T-cell (primary cell): Measurements from ENCODE around the gene TRIP6. TPM values are rescaled to one million over a fixed set of nuclear protein-coding genes. Genes with fewer than 3 reads are reported as not detected.
A peak's percentile ranks its signal among the peaks of the same experiment; 100 is the strongest.

ENCODE experiments used
- ATAC-seq, 4 experiments: fragments of 200-7000 bp in 3 of 4; fragments of 150-1000 bp in 1 of 4; cut with Tn5 transposase; replicated peaks in 1 of 4; 1 replicate in 3 of 4; 2 replicates in 1 of 4; pipeline ENCODE4 v1.10.0; 2021; ENCODE audit warnings: moderate library complexity in 3 of 4, mild to moderate bottlenecking in 2 of 4, moderate number of reproducible peaks in 1 of 4
- CTCF ChIA-PET, 2 donors: fragments of 300-600 bp; sonication (Branson Sonifier 250); formaldehyde crosslinking; loops; one replicate each; lab custom pipeline; 2022; ENCODE audit warnings: antibody characterized with exemption in 2 of 2; lab: Charles Lee
- POLR2A ChIA-PET, 2 donors: fragments of 300-600 bp; sonication (Branson Sonifier 250); formaldehyde crosslinking; loops; one replicate each; lab custom pipeline; 2022; ENCODE audit warnings: antibody characterized with exemption in 2 of 2; lab: Charles Lee
- DNase-seq, 35 experiments: peaks; one replicate each; pipeline versions ENCODE4 v3.0.0 to v3.0.0-alpha.2; 2013 to 2023
- H3K27ac ChIP-seq: one replicate; pipeline ENCODE4 v1.5.1; 2013; ENCODE audit warnings: low read length
- H3K27me3 ChIP-seq, 2 experiments: replicated peaks in 1 of 2; 1 replicate in 1 of 2; 2 replicates in 1 of 2; pipeline versions ENCODE4 v1.6.1 to v1.7.0; 2013; ENCODE audit warnings: low read length in 1 of 2, mixed read lengths in 1 of 2; ENCODE audit not compliant: control insufficient read depth in 2 of 2, insufficient read depth in 2 of 2; ENCODE audit errors: extremely low read depth in 1 of 2
- H3K36me3 ChIP-seq, 2 donors: 1 replicate in 1 of 2; 2 replicates in 1 of 2; pipeline versions ENCODE4 v1.6.1 to v1.7.0; 2013; ENCODE audit warnings: low read length in 1 of 2; ENCODE audit not compliant: control insufficient read depth in 2 of 2, insufficient read depth in 1 of 2; ENCODE audit errors: extremely low read depth in 1 of 2
- H3K4me1 ChIP-seq, 2 experiments: 1 replicate in 1 of 2; 2 replicates in 1 of 2; pipeline versions ENCODE4 v1.6.1 to v1.7.0; 2013; ENCODE audit warnings: low read length in 2 of 2, mixed read lengths in 1 of 2; ENCODE audit not compliant: insufficient read depth in 2 of 2, control insufficient read depth in 1 of 2; ENCODE audit errors: extremely low read depth in 1 of 2
- H3K4me3 ChIP-seq, 2 donors: 1 replicate in 1 of 2; 2 replicates in 1 of 2; pipeline versions ENCODE4 v1.5.1 to v1.7.0; 2013; ENCODE audit warnings: mild to moderate bottlenecking in 2 of 2, low read length in 1 of 2, moderate library complexity in 1 of 2; ENCODE audit not compliant: control insufficient read depth in 1 of 2; ENCODE audit errors: extremely low read depth in 1 of 2
- H3K9me3 ChIP-seq: 2 replicates; pipeline ENCODE4 v1.7.0; 2013
- H3K27ac Mint-ChIP-seq, 2 donors: one replicate each; pipeline ENCODE4 v1.8.0; 2020 to 2021; ENCODE audit warnings: mild to moderate bottlenecking in 2 of 2, mixed read lengths in 2 of 2
- H3K27me3 Mint-ChIP-seq, 2 donors: one replicate each; pipeline ENCODE4 v1.8.0; 2021 to 2022; ENCODE audit warnings: mixed read lengths in 2 of 2
- H3K36me3 Mint-ChIP-seq: one replicate; pipeline ENCODE4 v1.8.0; 2021; ENCODE audit warnings: mixed read lengths
- H3K4me1 Mint-ChIP-seq, 3 donors: one replicate each; pipeline ENCODE4 v1.8.0; 2020 to 2022; ENCODE audit warnings: mixed read lengths in 3 of 3, mild to moderate bottlenecking in 1 of 3
- H3K4me3 Mint-ChIP-seq, 3 donors: one replicate each; pipeline ENCODE4 v1.8.0; 2020 to 2022; ENCODE audit warnings: mild to moderate bottlenecking in 3 of 3, mixed read lengths in 3 of 3, moderate library complexity in 3 of 3
- H3K9me3 Mint-ChIP-seq, 3 donors: one replicate each; pipeline ENCODE4 v1.8.0; 2020 to 2022; ENCODE audit warnings: mixed read lengths in 3 of 3
- WGBS: methylation state at CpG from one replicate; pipeline ENCODE4 v1.1.5; 2013; ENCODE audit warnings: missing lambda C conversion rate; ENCODE audit not compliant: insufficient coverage; 5-methylcytosine and 5-hydroxymethylcytosine counted together
- total RNA-seq, 35 experiments: library from RNA in 6 of 35; stranded (reverse) in 6 of 35; fragments of 120-200 nt in 1 of 35; gene quantifications; one replicate each; pipeline versions ENCODE4 v1.2.1 to v1.2.4 and lab custom pipeline; 2013 to 2026

The TRIP6 gene
- total RNA-seq, 5 donors from 2014 or later (not counting 1 experiment from before 2014, with no cell fraction given): 5.6 to 14.6 (median 8.8) TPM

GRCh38 chr7:100894860-100895700 is 27.9 kb downstream of the TRIP6 start:
- peak overlapping the region in 2 of 3 donors; percentile 17 to 77 for H3K4me3 Mint-ChIP-seq
- ChIA-PET CTCF (interaction anchor here in 1 of 2 donors (0.7 kb wide), 1 partner anchor 18 kb away, joined by 3 read pairs; no protein-coding TSS in a partner anchor), POLR2A (no interaction called here)
- WGBS: under 1% methylated on average over 52 of the region's 83 CpGs
- Histone ChIP-seq H3K36me3 (no peaks in the 10 kb centered on the region), H3K27me3 (peaks cover 3 to 90% of the 10 kb centered on the region in 2 experiments), H3K9me3 (no peaks in the 10 kb centered on the region), H3K4me3 (peak overlapping the region; percentile 53 to 66), H3K4me1 (peaks cover 4 to 37% of the 10 kb centered on the region in 2 experiments), H3K27ac (no peak overlapping the region)
- peak in 24 of 35 experiments; percentile 23 to 68 (median 46) for DNase-seq
- H3K36me3 Mint-ChIP-seq: no peaks in the 10 kb centered on the region
- no peak overlapping the region for H3K27ac Mint-ChIP-seq
- ATAC-seq: peak; percentile 24 to 31 (median 26)
- peaks cover 10 to 27% (median 15%) of the 10 kb centered on the region in 3 donors for H3K4me1 Mint-ChIP-seq
- no peaks in the 10 kb centered on the region for H3K9me3 Mint-ChIP-seq
- H3K27me3 Mint-ChIP-seq: peaks cover 31 to 55% of the 10 kb centered on the region in 2 donors

GRCh38 chr7:100895701-100895955 is 28.4 kb downstream of the TRIP6 start, which contains the start of gene ACHE:
Gene ACHE (minus strand): TSS chr7:100895888. CDS start chr7:100894232, 1,656 bp downstream.
- WGBS: 1% methylated on average over 10 of the region's 32 CpGs
- no peak for DNase-seq
- peak; percentile 7 to 28 (median 21) for ATAC-seq

DNA sequence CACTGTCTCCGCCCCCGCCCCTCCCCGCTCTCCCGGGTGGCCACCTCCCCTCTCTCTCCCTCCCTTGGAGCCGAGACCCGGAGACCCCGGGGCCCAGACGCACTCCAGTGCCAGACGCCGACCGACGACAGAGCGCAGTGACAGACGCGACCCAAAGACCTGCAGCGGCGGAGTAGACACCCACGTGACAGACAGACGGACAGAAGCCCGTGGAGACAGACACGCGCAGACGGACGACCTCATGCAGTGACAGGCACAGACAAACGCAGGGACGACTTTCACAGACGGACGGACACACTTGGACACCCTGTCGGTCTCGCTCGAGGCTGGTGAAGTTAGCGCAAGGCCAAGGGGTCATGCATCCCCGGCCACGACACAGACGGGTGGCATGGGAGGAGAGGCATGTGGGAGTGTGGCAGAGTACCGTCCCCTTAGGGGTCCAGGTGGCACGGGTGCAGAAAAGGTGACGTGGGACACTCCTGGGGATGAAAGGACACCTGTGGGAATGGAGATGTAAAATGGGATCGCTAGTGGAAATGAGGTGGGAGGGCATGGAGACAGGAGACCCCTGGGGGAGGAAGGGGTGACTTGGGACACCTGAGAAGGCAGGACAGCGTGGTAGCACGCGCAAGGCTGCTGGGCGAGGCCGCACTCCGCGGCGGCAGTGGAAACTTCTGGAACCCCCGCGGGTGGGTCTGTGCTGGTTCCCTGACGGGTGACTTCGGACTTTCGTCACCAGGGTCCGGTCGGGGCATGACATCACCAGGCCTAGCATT is 29.0 kb downstream of the TRIP6 start:
- CTCF ChIA-PET: no interaction called here
- Mint-ChIP-seq H3K36me3 (no peaks in the 10 kb centered on the region), H3K4me3 (peak overlapping the region; percentile 77 to 79 (median 78)), H3K27ac (peak overlapping the region; percentile 31 to 55), H3K4me1 (peaks cover 6 to 20% (median 10%) of the 10 kb centered on the region in 3 donors), H3K9me3 (no peaks in the 10 kb centered on the region), H3K27me3 (peaks cover 33 to 61% of the 10 kb centered on the region in 2 donors)
- Histone ChIP-seq H3K9me3 (no peaks in the 10 kb centered on the region), H3K4me1 (peaks cover 4 to 26% of the 10 kb centered on the region in 2 experiments), H3K4me3 (peak overlapping the region; percentile 24 to 61), H3K27ac (no peak overlapping the region), H3K27me3 (peaks cover 3 to 89% of the 10 kb centered on the region in 2 experiments), H3K36me3 (no peaks in the 10 kb centered on the region)
- ATAC-seq (peak in 3 of 4 experiments; percentile 13 to 34 (median 22)), DNase-seq (peak in 5 of 35 experiments; percentile 31 to 58 (median 48))
- WGBS: 10% methylated on average over 48 of the region's 54 CpGs
- POLR2A ChIA-PET: no interaction called here

More at GRCh38 chr7:100895701-100895955, 28.4 kb downstream of the TRIP6 start, which contains the start of gene ACHE:
- Histone ChIP-seq H3K27me3 (peaks cover 3 to 89% of the 10 kb centered on the region in 2 experiments), H3K27ac (no peak within 1 kb of the TSS), H3K36me3 (no peaks in the 10 kb centered on the region), H3K4me1 (peaks cover 4 to 31% of the 10 kb centered on the region in 2 experiments), H3K9me3 (no peaks in the 10 kb centered on the region), H3K4me3 (peak within 1 kb of the TSS; percentile 53 to 66)
- Mint-ChIP-seq H3K4me3 (peak within 1 kb of the TSS; percentile 77 to 79 (median 78)), H3K27ac (peak within 1 kb of the TSS; percentile 31 to 55), H3K9me3 (no peaks in the 10 kb centered on the region), H3K36me3 (no peaks in the 10 kb centered on the region), H3K4me1 (peaks cover 9 to 21% (median 10%) of the 10 kb centered on the region in 3 donors), H3K27me3 (peaks cover 30 to 57% of the 10 kb centered on the region in 2 donors)
- ChIA-PET POLR2A (no interaction called here), CTCF (no interaction called here)

DNA sequence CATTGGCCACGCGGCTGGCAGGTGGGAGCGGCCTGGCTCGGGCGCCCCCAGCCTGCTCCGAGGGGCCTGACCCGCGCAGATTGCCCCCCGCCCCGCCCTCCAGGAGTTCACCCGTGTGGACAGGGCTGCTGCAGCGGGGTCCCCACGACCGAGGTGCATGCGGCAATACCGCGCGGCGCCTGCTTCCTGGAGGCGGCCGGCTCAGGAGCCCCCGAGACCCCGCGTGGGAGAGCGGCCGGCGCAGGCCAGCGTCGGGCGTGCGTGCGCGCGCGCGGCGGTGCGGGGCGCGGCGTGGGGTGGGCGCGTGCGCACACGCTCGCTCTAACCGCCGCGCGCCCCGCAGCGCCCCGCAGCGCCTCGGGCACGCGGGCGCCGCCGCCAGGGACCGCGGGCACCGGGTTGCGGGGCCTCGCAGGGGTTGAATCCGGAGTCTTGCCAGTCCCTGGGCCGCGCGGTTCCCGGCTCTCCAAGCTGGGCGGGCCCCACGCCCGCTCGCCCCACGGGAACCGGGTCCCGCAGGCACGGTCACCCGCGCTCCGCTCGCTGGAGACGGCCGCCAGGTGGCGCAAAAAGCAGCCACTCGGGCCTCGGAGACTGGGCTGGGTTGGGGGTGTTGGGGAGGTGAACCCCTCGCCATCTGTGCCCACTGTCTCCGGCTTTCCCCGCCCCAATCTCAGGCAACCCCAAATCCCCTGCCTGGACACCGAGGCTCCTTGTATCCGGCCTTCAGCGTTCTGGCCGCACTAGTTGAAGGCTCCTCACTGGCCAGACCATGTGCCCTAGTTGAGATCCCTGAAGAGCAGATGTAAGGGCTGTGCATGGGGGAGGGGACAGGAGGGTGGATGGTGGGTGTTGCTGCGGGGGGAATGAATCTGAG is 29.8 kb downstream of the TRIP6 start:
- peaks cover 4 to 24% of the 10 kb centered on the region in 2 experiments for H3K4me1 ChIP-seq
- peak in 22 of 35 experiments; percentile 21 to 76 (median 55) for DNase-seq
- no peaks in the 10 kb centered on the region for H3K36me3 Mint-ChIP-seq
- no peak overlapping the region for H3K27ac ChIP-seq
- peak; percentile 56 to 67 (median 65) for ATAC-seq
- WGBS: 1% methylated on average over 77 of the region's 95 CpGs
- H3K27me3 ChIP-seq: peaks cover 3 to 84% of the 10 kb centered on the region in 2 experiments
- peaks cover 6 to 15% (median 7%) of the 10 kb centered on the region in 3 donors for H3K4me1 Mint-ChIP-seq
- peaks cover 30 to 54% of the 10 kb centered on the region in 2 donors for H3K27me3 Mint-ChIP-seq
- no peak overlapping the region for H3K27ac Mint-ChIP-seq
- CTCF ChIA-PET: interaction anchor here in 1 of 2 donors (1.3 kb wide), 1 partner anchor 161 kb away, joined by 6 read pairs; no protein-coding TSS in a partner anchor
- H3K9me3 Mint-ChIP-seq: no peaks in the 10 kb centered on the region
- POLR2A ChIA-PET: no interaction called here
- H3K9me3 ChIP-seq: no peaks in the 10 kb centered on the region
- H3K36me3 ChIP-seq: no peaks in the 10 kb centered on the region
- peak overlapping the region; percentile 36 to 78 (median 77) for H3K4me3 Mint-ChIP-seq
- peak overlapping the region in 1 of 2 donors; percentile 61 for H3K4me3 ChIP-seq

DNA sequence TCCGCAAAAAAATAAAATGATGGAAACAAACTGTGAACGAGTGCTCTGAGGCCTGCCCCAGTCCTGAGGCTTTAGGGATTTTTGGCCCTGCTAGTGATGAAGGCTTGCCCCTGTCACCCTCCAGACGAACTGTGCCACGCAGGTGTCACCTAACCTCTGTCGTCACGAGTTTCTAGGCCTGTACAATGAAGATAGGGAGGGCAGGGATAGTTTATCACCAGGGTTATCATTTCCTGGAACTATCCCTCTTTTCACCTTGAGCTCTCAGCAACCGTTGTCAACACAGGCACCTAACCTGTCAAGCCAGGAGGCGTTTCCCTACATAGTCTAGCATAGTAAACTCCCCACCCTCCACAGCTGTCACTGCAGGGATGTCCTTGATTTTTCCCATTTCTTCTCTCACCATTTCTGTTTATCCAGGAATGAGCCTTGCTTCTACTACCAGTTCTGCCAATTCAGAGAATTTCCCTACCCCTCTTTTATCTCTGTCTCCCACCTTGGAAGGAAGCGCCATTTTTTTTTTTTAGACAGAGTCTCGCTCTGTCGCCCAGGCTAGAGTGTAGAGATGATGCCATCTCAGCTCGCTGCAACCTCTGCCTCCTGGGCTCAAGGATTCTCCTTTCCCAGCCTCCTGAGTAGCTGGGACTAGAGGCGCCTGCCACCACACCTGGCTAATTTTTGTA is 30.7 kb downstream of the TRIP6 start:
- no peak overlapping the region for H3K27ac Mint-ChIP-seq
- POLR2A ChIA-PET: interaction anchor here in 1 of 2 donors (0.5 kb wide), 1 partner anchor 234 kb away, joined by 8 read pairs; no protein-coding TSS in a partner anchor
- no peak for ATAC-seq

More for the DNA sequence above, 30.7 kb downstream of the TRIP6 start:
- H3K36me3 Mint-ChIP-seq: no peaks in the 10 kb centered on the region
- H3K4me3 Mint-ChIP-seq: peak overlapping the region; percentile 36 to 69 (median 66)
- H3K36me3 ChIP-seq: no peaks in the 10 kb centered on the region
- H3K27ac ChIP-seq: no peak overlapping the region
- no peak for DNase-seq
- 77% methylated on average over 4 of the region's 13 CpGs for WGBS
- no peaks in the 10 kb centered on the region for H3K9me3 Mint-ChIP-seq
- CTCF ChIA-PET: interaction anchor here (0.7 to 1.3 kb wide), 2 partner anchors 160 to 656 kb away, joined by 4 to 6 read pairs; no protein-coding TSS in a partner anchor
- H3K27me3 Mint-ChIP-seq: peaks cover 25 to 46% of the 10 kb centered on the region in 2 donors
- H3K4me1 ChIP-seq: peaks cover 4 to 24% of the 10 kb centered on the region in 2 experiments
- peaks cover 6 to 15% (median 7%) of the 10 kb centered on the region in 3 donors for H3K4me1 Mint-ChIP-seq
- H3K4me3 ChIP-seq: no peak overlapping the region
- peaks cover 3 to 82% of the 10 kb centered on the region in 2 experiments for H3K27me3 ChIP-seq
- no peaks in the 10 kb centered on the region for H3K9me3 ChIP-seq
